H1 (cell line): ENCODE data around the gene RAMP3. TPM values are rescaled to one million over a fixed set of nuclear protein-coding genes. Genes with fewer than 3 reads are reported as not detected.

Source experiments
- CTCF ChIA-PET: fragments of 300-600 bp; sonication (Branson Sonifier 250); formaldehyde crosslinking; loops from one replicate; lab custom pipeline; 2021; ENCODE audit not compliant: partially characterized antibody; lab: Charles Lee
- POLR2A ChIA-PET: fragments of 300-600 bp; sonication (Branson Sonifier 250); formaldehyde crosslinking; loops from one replicate; lab custom pipeline; 2021; ENCODE audit warnings: inconsistent platforms; ENCODE audit not compliant: partially characterized antibody; lab: Charles Lee
- DNase-seq, 2 experiments: peaks; one replicate each; pipeline versions ENCODE4 v3.0.0 to v3.0.0-alpha.2; 2010 to 2022; ENCODE audit warnings: low spot score in 2 of 2, low read depth in 1 of 2, mixed read lengths in 1 of 2
- FAIRE-seq: peaks from 2 replicates; lab custom pipeline; 2011; peaks lifted over from hg19 to GRCh38; lab: Jason Lieb, UNC
- H2AFZ ChIP-seq: 2 replicates; pipeline ENCODE4 v1.8.1; 2012; ENCODE audit warnings: low read length, inconsistent platforms
- H2AK5ac ChIP-seq: 2 replicates; pipeline ENCODE4 v1.6.1; 2013; ENCODE audit warnings: low read depth, low read length
- H2BK120ac ChIP-seq: replicated peaks from 2 replicates; pipeline ENCODE3; 2013; ENCODE audit warnings: low read depth, low read length, inconsistent platforms
- H2BK12ac ChIP-seq: 2 replicates; pipeline ENCODE4 v1.6.1; 2013; ENCODE audit warnings: low read depth, low read length
- H2BK15ac ChIP-seq: 2 replicates; pipeline ENCODE4 v1.6.1; 2013; ENCODE audit warnings: low read length
- H2BK20ac ChIP-seq: 2 replicates; pipeline ENCODE4 v1.6.1; 2013; ENCODE audit warnings: low read length
- H2BK5ac ChIP-seq: 2 replicates; pipeline ENCODE4 v1.6.1; 2013; ENCODE audit warnings: low read depth, low read length
- H3K14ac ChIP-seq: 2 replicates; pipeline ENCODE4 v1.6.1; 2013; ENCODE audit warnings: inconsistent platforms; ENCODE audit not compliant: insufficient read length
- H3K18ac ChIP-seq: 2 replicates; pipeline ENCODE4 v1.6.1; 2013; ENCODE audit warnings: low read length; ENCODE audit errors: extremely low read depth
- H3K23ac ChIP-seq: 2 replicates; pipeline ENCODE4 v1.6.1; 2013; ENCODE audit warnings: inconsistent platforms; ENCODE audit not compliant: insufficient read length
- H3K23me2 ChIP-seq: 2 replicates; pipeline ENCODE4 v1.6.1; 2013; ENCODE audit warnings: low read depth, low read length
- H3K27ac ChIP-seq: 2 replicates; pipeline ENCODE4 v1.6.1; 2011; ENCODE audit warnings: low read depth, low read length, inconsistent platforms
- H3K27me3 ChIP-seq, 4 experiments: replicated peaks in 1 of 4; 1 replicate in 1 of 4; 2 replicates in 3 of 4; pipeline versions ENCODE4 v1.6.1 to v1.8.1; 2011 to 2013; ENCODE audit warnings: low read length in 3 of 4, mild to moderate bottlenecking in 3 of 4, inconsistent platforms in 2 of 4, mixed read lengths in 2 of 4, moderate library complexity in 1 of 4; ENCODE audit not compliant: control insufficient read depth in 3 of 4, insufficient read depth in 3 of 4; ENCODE audit errors: extremely low read depth in 1 of 4
- H3K36me3 ChIP-seq, 4 experiments: 2 replicates each; pipeline versions ENCODE4 v1.6.1 to v1.8.1; 2011 to 2013; ENCODE audit warnings: mild to moderate bottlenecking in 4 of 4, low read length in 3 of 4, moderate library complexity in 2 of 4, control low read depth in 1 of 4, inconsistent platforms in 1 of 4; ENCODE audit not compliant: insufficient read depth in 4 of 4, control insufficient read depth in 2 of 4
- H3K4ac ChIP-seq: replicated peaks from 2 replicates; pipeline ENCODE3; 2013; ENCODE audit warnings: low read length, low read depth, mixed read lengths, inconsistent platforms; ENCODE audit not compliant: insufficient read length
- H3K4me1 ChIP-seq, 4 experiments: replicated peaks in 1 of 4; 1 replicate in 1 of 4; 2 replicates in 3 of 4; pipeline versions ENCODE4 v1.6.1 to v1.8.1; 2011 to 2013; ENCODE audit warnings: low read length in 3 of 4, inconsistent platforms in 2 of 4, mixed read lengths in 1 of 4; ENCODE audit not compliant: insufficient read depth in 4 of 4, control insufficient read depth in 3 of 4
- H3K4me2 ChIP-seq, 2 experiments: 2 replicates each; pipeline versions ENCODE4 v1.6.1 to v1.8.1; 2011 to 2013; ENCODE audit warnings: low read depth in 2 of 2, low read length in 2 of 2, control low read depth in 1 of 2, inconsistent platforms in 1 of 2, mild to moderate bottlenecking in 1 of 2; ENCODE audit not compliant: insufficient read depth in 1 of 2
- H3K4me3 ChIP-seq, 4 experiments: fragments of 200-600, 300-600 bp in 1 of 4; sonication (generic), shearing (Covaris generic), sonication (Bioruptor Twin) in 1 of 4; 2 replicates each; pipeline versions ENCODE4 v1.5.1 to v1.8.1; 2011 to 2016; ENCODE audit warnings: low read length in 4 of 4, low read depth in 3 of 4, control low read depth in 2 of 4, inconsistent platforms in 2 of 4, mild to moderate bottlenecking in 2 of 4, mixed read lengths in 1 of 4, moderate library complexity in 1 of 4; ENCODE audit not compliant: insufficient read depth in 2 of 4; ENCODE audit errors: extremely low read depth in 1 of 4
- H3K56ac ChIP-seq: replicated peaks from 2 replicates; pipeline ENCODE3; 2013; ENCODE audit warnings: low read depth, mild to moderate bottlenecking, mixed read lengths, low read length, inconsistent platforms; ENCODE audit not compliant: insufficient read length
- H3K79me1 ChIP-seq: 2 replicates; pipeline ENCODE4 v1.6.1; 2013; ENCODE audit warnings: low read depth, low read length, control low read depth
- H3K79me2 ChIP-seq, 2 experiments: 2 replicates each; pipeline versions ENCODE4 v1.6.1 to v1.8.1; 2012 to 2013; ENCODE audit warnings: low read length in 2 of 2, mild to moderate bottlenecking in 2 of 2, inconsistent platforms in 1 of 2; ENCODE audit not compliant: insufficient read depth in 2 of 2, control insufficient read depth in 1 of 2
- H3K9ac ChIP-seq, 4 experiments: replicated peaks in 1 of 4; 1 replicate in 1 of 4; 2 replicates in 3 of 4; pipeline versions ENCODE4 v1.6.1 to v1.8.1; 2011 to 2013; ENCODE audit warnings: low read depth in 3 of 4, low read length in 3 of 4, control low read depth in 2 of 4, mild to moderate bottlenecking in 2 of 4, moderate library complexity in 2 of 4, inconsistent platforms in 1 of 4; ENCODE audit errors: extremely low read depth in 1 of 4
- H3K9me3 ChIP-seq, 2 experiments: 2 replicates each; pipeline versions ENCODE4 v1.6.1 to v1.8.1; 2012 to 2013; ENCODE audit warnings: mild to moderate bottlenecking in 2 of 2, moderate library complexity in 2 of 2, control low read depth in 1 of 2, inconsistent platforms in 1 of 2, low read depth in 1 of 2, low read length in 1 of 2, mixed read lengths in 1 of 2; ENCODE audit not compliant: insufficient read depth in 2 of 2
- H4K20me1 ChIP-seq, 2 experiments: replicated peaks in 1 of 2; 2 replicates each; pipeline versions ENCODE3 to v1.8.1; 2011 to 2013; ENCODE audit warnings: inconsistent platforms in 2 of 2, low read length in 2 of 2, mild to moderate bottlenecking in 1 of 2; ENCODE audit not compliant: insufficient read depth in 2 of 2, control insufficient read depth in 1 of 2
- H4K5ac ChIP-seq: 2 replicates; pipeline ENCODE4 v1.6.1; 2013; ENCODE audit warnings: low read length, low read depth, mixed read lengths, inconsistent platforms; ENCODE audit not compliant: insufficient read length
- H4K8ac ChIP-seq: 2 replicates; pipeline ENCODE4 v1.8.0; 2013; ENCODE audit warnings: mild to moderate bottlenecking, moderate library complexity, low read length, inconsistent platforms; ENCODE audit not compliant: insufficient read depth; ENCODE audit errors: extremely low read depth
- H4K91ac ChIP-seq: replicated peaks from 2 replicates; pipeline ENCODE3; 2013; ENCODE audit warnings: low read length, mixed read lengths, inconsistent platforms; ENCODE audit not compliant: insufficient read length
- CHD1 ChIP-seq: IDR thresholded peaks from 2 replicates; pipeline ENCODE4 v1.6.1; 2012; ENCODE audit warnings: low read depth, low read length, improper control_type of control experiment
- EZH2 ChIP-seq: fragments of 200-600 bp; sonication (generic); IDR thresholded peaks from 2 replicates; pipeline ENCODE4 v1.7.1; 2012; ENCODE audit warnings: low read depth, mild to moderate bottlenecking, moderate library complexity, low read length, inconsistent platforms; ENCODE audit not compliant: severe bottlenecking
- GTF2F1 ChIP-seq: IDR thresholded peaks from 2 replicates; pipeline ENCODE4 v1.6.1; 2012; ENCODE audit warnings: low read depth, low read length, improper control_type of control experiment, borderline replicate concordance
- HDAC2 ChIP-seq, 2 experiments: fragments of 300-600 bp in 1 of 2; sonication (generic) in 1 of 2; IDR thresholded peaks; 2 replicates each; pipeline ENCODE4 v1.6.1; 2011 to 2012; ENCODE audit warnings: low read depth in 2 of 2, low read length in 2 of 2, mild to moderate bottlenecking in 2 of 2, moderate library complexity in 2 of 2, borderline replicate concordance in 1 of 2, inconsistent platforms in 1 of 2
- HDAC6 ChIP-seq: IDR thresholded peaks from one replicate; pipeline ENCODE4 v1.7.1; 2012; ENCODE audit warnings: low read depth, mild to moderate bottlenecking, inconsistent platforms, low read length, moderate library complexity
- PHF8 ChIP-seq: fragments of 200-600 bp; sonication (generic); conservative IDR thresholded peaks from 2 replicates; pipeline ENCODE4 v1.7.1; 2012; ENCODE audit warnings: low read depth, mild to moderate bottlenecking, inconsistent platforms, low read length, moderate library complexity
- POU5F1 ChIP-seq: IDR thresholded peaks from 2 replicates; pipeline ENCODE4 v1.6.1; 2011; ENCODE audit warnings: low read depth, mild to moderate bottlenecking, low read length, moderate library complexity
- RBBP5 ChIP-seq: IDR thresholded peaks from 2 replicates; pipeline ENCODE4 v1.7.1; 2012; ENCODE audit warnings: low read depth, mild to moderate bottlenecking, inconsistent platforms, low read length, moderate library complexity, borderline replicate concordance
- RFX5 ChIP-seq: IDR thresholded peaks from 2 replicates; pipeline ENCODE4 v1.6.1; 2011; ENCODE audit warnings: low read depth, low read length, improper control_type of control experiment, borderline replicate concordance
- RXRA ChIP-seq: IDR thresholded peaks from 2 replicates; pipeline ENCODE4 v1.6.1; 2011; ENCODE audit warnings: low read depth, mild to moderate bottlenecking, low read length, moderate library complexity; ENCODE audit not compliant: insufficient read depth
- SIRT6 ChIP-seq: IDR thresholded peaks from one replicate; pipeline ENCODE4 v1.7.1; 2012; ENCODE audit warnings: low read length, inconsistent platforms
- SP1 ChIP-seq: IDR thresholded peaks from 2 replicates; pipeline ENCODE4 v1.6.1; 2011; ENCODE audit warnings: low read depth, low read length
- SP2 ChIP-seq: IDR thresholded peaks from 2 replicates; pipeline ENCODE4 v1.6.1; 2012; ENCODE audit warnings: mild to moderate bottlenecking, low read length, inconsistent platforms
- TBP ChIP-seq: IDR thresholded peaks from 2 replicates; pipeline ENCODE4 v1.6.1; 2011; ENCODE audit warnings: low read depth, low read length, improper control_type of control experiment
- YY1 ChIP-seq: IDR thresholded peaks from 2 replicates; pipeline ENCODE4 v1.6.1; 2011; ENCODE audit warnings: low read depth, mild to moderate bottlenecking, low read length
- WGBS, 2 experiments: shearing (Covaris generic) in 1 of 2; methylation state at CpG; one replicate each; pipeline versions ENCODE4 v1.1.6 to v1.1.7; 2013 to 2015; ENCODE audit warnings: low lambda C conversion rate in 2 of 2, mixed read lengths in 2 of 2, inconsistent platforms in 1 of 2, low coverage in 1 of 2, missing lambda C conversion rate in 1 of 2; ENCODE audit not compliant: insufficient replicate concordance in 2 of 2, insufficient coverage in 1 of 2, insufficient read length in 1 of 2; ENCODE audit errors: extremely low coverage in 1 of 2, missing lambda C conversion rate in 1 of 2; 5-methylcytosine and 5-hydroxymethylcytosine counted together
- polyA plus RNA-seq, 7 experiments: library from polyadenylated mRNA; depleted of rRNA in 3 of 7; stranded (reverse) in 5 of 7; unstranded in 2 of 7; fragments of >200 nt in 5 of 7; fragments of 200-250 nt in 2 of 7; gene quantifications; 1 replicate in 5 of 7; 2 replicates in 1 of 7; 4 replicates in 1 of 7; pipeline versions ENCODE4 v1.2.1 to v1.2.3, GENCODE V29; 2011 to 2013; ENCODE audit warnings: missing spikeins in 2 of 7, mixed read lengths in 2 of 7
- total RNA-seq: library from RNA; stranded (reverse); fragmentation: NEBNext Ultra II Directional; extraction: Animal tissue kit (Norgen Biotek cat#: 25700); gene quantifications from 2 replicates; pipeline ENCODE4 v1.2.1, GENCODE V29; 2021

The RAMP3 gene
- total and polyA plus RNA-seq, 2 of the 8 experiments (the other 6 are each of a cell fraction or from before 2014, with no cell fraction given): 0.88 to 0.98 TPM

- Histone ChIP-seq H3K4me1 (no peaks in the 10 kb centered on the region), H3K9ac (no peak overlapping the region), H3K27me3 (no peaks in the 10 kb centered on the region), H3K23me2 (no peaks in the 10 kb centered on the region), H3K18ac (no peak overlapping the region), H2BK20ac (no peak overlapping the region), H4K20me1 (no peaks in the 10 kb centered on the region), H4K91ac (no peak overlapping the region), H3K23ac (no peak overlapping the region), H2BK12ac (no peak overlapping the region), H3K56ac (no peak overlapping the region), H3K27ac (no peak overlapping the region), H3K4me3 (no peak overlapping the region), H3K79me1 (no peaks in the 10 kb centered on the region), H2BK15ac (no peak overlapping the region), H2BK5ac (no peak overlapping the region), H3K4me2 (no peak overlapping the region), H3K36me3 (no peaks in the 10 kb centered on the region), H2AK5ac (no peak overlapping the region), H2AFZ (no peak overlapping the region), H2BK120ac (no peak overlapping the region), H4K8ac (no peak overlapping the region; the same call in 1 of the 2 replicates), H3K79me2 (no peaks in the 10 kb centered on the region), H3K14ac (no peak overlapping the region), H3K4ac (no peak overlapping the region), H3K9me3 (no peaks in the 10 kb centered on the region), H4K5ac (no peak overlapping the region)
- 95 to 100% methylated on average over 1 to 3 of the region's 3 CpGs for WGBS, 2 experiments
- DNase-seq (no peak), FAIRE-seq (no peak)
- ChIA-PET CTCF (interaction anchor here (0.6 kb wide), 1 partner anchor 493 kb away, joined by 3 read pairs; no protein-coding TSS in a partner anchor), POLR2A (no interaction called here)
- TF ChIP-seq YY1 (no peak), GTF2F1 (no peak), RBBP5 (no peak), HDAC6 (no peak), SP1 (no peak), PHF8 (no peak), SIRT6 (no peak), SP2 (no peak), TBP (no peak), POU5F1 (no peak), RFX5 (no peak), RXRA (no peak), EZH2 (no peak), CHD1 (no peak), HDAC2 (IDR thresholded peaks at IDR 0.05; ENCODE audit: borderline replicate concordance in 1 of 2, low read depth in 2 of 2, low read length in 2 of 2) (no peak)
Measured at GRCh38 chr7:45185864-45186250, 28.3 kb downstream of the RAMP3 start.
